Panc1 (cell line): ENCODE measurements around the gene NPTXR. TPM values are rescaled to one million over a fixed set of nuclear protein-coding genes. Genes with fewer than 3 reads are reported as not detected.

ENCODE experiments used
- ATAC-seq: fragments of 200-7000 bp; cut with Tn5 transposase; 2 replicates; pipeline ENCODE4 v1.9.1; 2020; ENCODE audit warnings: mild to moderate bottlenecking, moderate library complexity
- BruUV-seq: library from RNA; stranded (reverse); fragments of 400-500 nt; replicated peaks from 2 replicates; lab custom pipeline; 2021; lab: Mats Ljungman, UMichigan
- CTCF ChIA-PET: fragments of 300-600 bp; sonication (Branson Sonifier 250); formaldehyde crosslinking; loops from one replicate; lab custom pipeline; 2022; ENCODE audit warnings: antibody characterized with exemption; lab: Charles Lee
- POLR2A ChIA-PET: fragments of 300-600 bp; sonication (Branson Sonifier 250); formaldehyde crosslinking; loops from one replicate; lab custom pipeline; 2022; ENCODE audit warnings: antibody characterized with exemption; lab: Charles Lee
- DNase-seq: peaks from one replicate; pipeline ENCODE4 v3.0.0-alpha.2; 2010; ENCODE audit warnings: low read depth, low spot score
- H3K27ac ChIP-seq: 2 replicates; pipeline ENCODE4 v1.5.1; 2011; ENCODE audit warnings: mild to moderate bottlenecking, low read length, inconsistent platforms
- H3K27me3 ChIP-seq: fragments of 200-500 bp; sonication (Bioruptor generic); 2 replicates; pipeline ENCODE4 v1.6.0; 2014; ENCODE audit warnings: low read length, inconsistent platforms; ENCODE audit not compliant: control insufficient read depth, insufficient read depth
- H3K36me3 ChIP-seq: fragments of 200-500 bp; sonication (Bioruptor generic); 2 replicates; pipeline ENCODE4 v1.5.1; 2014; ENCODE audit warnings: inconsistent platforms, mild to moderate bottlenecking, low read length, moderate library complexity; ENCODE audit not compliant: control insufficient read depth, insufficient read depth
- H3K4me1 ChIP-seq: 2 replicates; pipeline ENCODE4 v1.5.1; 2011; ENCODE audit warnings: inconsistent platforms, mild to moderate bottlenecking, low read length, moderate library complexity; ENCODE audit not compliant: control insufficient read depth, insufficient read depth
- H3K4me3 ChIP-seq, 2 experiments: 2 replicates each; pipeline ENCODE4 v1.5.1; 2011 to 2012; ENCODE audit warnings: low read depth in 2 of 2, low read length in 2 of 2, mild to moderate bottlenecking in 2 of 2, inconsistent platforms in 1 of 2, moderate library complexity in 1 of 2
- H3K9me3 ChIP-seq: fragments of 200-500 bp; sonication (Bioruptor generic); 2 replicates; pipeline ENCODE4 v1.5.1; 2014; ENCODE audit warnings: low read depth, mild to moderate bottlenecking, inconsistent platforms, low read length, moderate library complexity; ENCODE audit not compliant: control insufficient read depth, insufficient read depth
- POLR2AphosphoS5 ChIP-seq: IDR thresholded peaks from 2 replicates; pipeline ENCODE4 v1.6.1; 2012; ENCODE audit warnings: mild to moderate bottlenecking, low read depth, low read length, moderate library complexity
- SIN3A ChIP-seq: IDR thresholded peaks from 2 replicates; pipeline ENCODE4 v1.6.1; 2012; ENCODE audit warnings: low read depth, mild to moderate bottlenecking, low read length, moderate library complexity, borderline replicate concordance; ENCODE audit not compliant: insufficient read depth
- TCF7L2 ChIP-seq: IDR thresholded peaks from 2 replicates; pipeline ENCODE4 v1.6.1; 2011; ENCODE audit warnings: mild to moderate bottlenecking, low read depth, low read length, inconsistent platforms
- in situ Hi-C: cut with HindIII; loops from 2 replicates; pipeline ENCODE4 v1.10.0; 2016; ENCODE audit warnings: low sequenced_read_pairs, low pct_unique_long_range_greater_than_20kb
- intact Hi-C: fragments of 100-400 bp; cut with micrococcal nuclease; formaldehyde crosslinking; loops from one replicate; pipeline ENCODE4 v1.10.0; 2022; ENCODE audit not compliant: unreplicated experiment
- total RNA-seq: library from RNA; stranded (reverse); gene quantifications from one replicate; pipeline ENCODE4 v1.2.1, GENCODE V29; 2021; ENCODE audit not compliant: unreplicated experiment
- TF ChIP-seq, protein P1 (sequence below), 2 experiments: IDR thresholded peaks; 2 replicates each; pipeline ENCODE4 v1.6.1; 2011 to 2012; ENCODE audit warnings: low read depth in 2 of 2, control low read depth in 1 of 2, low read length in 1 of 2, mild to moderate bottlenecking in 1 of 2, moderate library complexity in 1 of 2; ENCODE audit not compliant: insufficient read depth in 1 of 2
- TF ChIP-seq, protein P2 (sequence below): fragments of 450-650 bp; IDR thresholded peaks from 2 replicates; pipeline ENCODE4 v1.5.1; 2017; ENCODE audit warnings: mild to moderate bottlenecking

NPTXR gene
- total RNA-seq, 1 experiment from 2014 or later: 32.6 TPM

GRCh38 chr22:38850941-38851849 lies 7.4 kb upstream of the NPTXR start:
- DNase-seq: no peak
- intact Hi-C loops: no loop called here

DNA sequence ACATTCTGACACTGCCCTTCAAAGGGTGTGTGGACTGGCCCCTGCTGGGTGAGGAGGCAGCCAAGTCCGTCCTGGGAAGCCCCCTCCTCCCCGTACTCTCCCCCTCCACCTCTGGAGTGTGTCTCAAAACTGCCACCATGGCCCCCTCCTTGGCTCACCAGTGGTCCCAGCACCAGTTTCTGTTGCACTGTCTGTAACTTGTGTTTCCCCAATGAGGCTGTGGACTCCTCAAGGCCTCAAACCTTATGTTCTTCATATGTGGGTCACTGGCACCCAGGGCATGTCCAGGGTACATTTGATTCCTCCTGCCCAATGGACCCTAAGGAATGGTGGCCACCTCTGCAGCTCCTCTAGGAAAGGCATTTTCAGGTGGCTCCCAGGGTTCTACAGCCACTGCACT lies 6.6 kb upstream of the NPTXR start:
- Histone ChIP-seq H3K4me1 (peaks cover 7% of the 10 kb centered on the region; the same call in 1 of the 2 replicates), H3K27ac (no peak overlapping the region), H3K36me3 (no peaks in the 10 kb centered on the region), H3K4me3 (no peak overlapping the region), H3K9me3 (no peaks in the 10 kb centered on the region), H3K27me3 (no peaks in the 10 kb centered on the region)
- ATAC-seq: no peak
- DNase-seq: no peak
- CTCF ChIA-PET: no interaction called here
- in situ Hi-C loops (no loop called here), intact Hi-C loops (no loop called here)
- TF ChIP-seq POLR2AphosphoS5 (no peak), TCF7L2 (no peak), SIN3A (no peak)
- TF ChIP-seq, protein P1, sequence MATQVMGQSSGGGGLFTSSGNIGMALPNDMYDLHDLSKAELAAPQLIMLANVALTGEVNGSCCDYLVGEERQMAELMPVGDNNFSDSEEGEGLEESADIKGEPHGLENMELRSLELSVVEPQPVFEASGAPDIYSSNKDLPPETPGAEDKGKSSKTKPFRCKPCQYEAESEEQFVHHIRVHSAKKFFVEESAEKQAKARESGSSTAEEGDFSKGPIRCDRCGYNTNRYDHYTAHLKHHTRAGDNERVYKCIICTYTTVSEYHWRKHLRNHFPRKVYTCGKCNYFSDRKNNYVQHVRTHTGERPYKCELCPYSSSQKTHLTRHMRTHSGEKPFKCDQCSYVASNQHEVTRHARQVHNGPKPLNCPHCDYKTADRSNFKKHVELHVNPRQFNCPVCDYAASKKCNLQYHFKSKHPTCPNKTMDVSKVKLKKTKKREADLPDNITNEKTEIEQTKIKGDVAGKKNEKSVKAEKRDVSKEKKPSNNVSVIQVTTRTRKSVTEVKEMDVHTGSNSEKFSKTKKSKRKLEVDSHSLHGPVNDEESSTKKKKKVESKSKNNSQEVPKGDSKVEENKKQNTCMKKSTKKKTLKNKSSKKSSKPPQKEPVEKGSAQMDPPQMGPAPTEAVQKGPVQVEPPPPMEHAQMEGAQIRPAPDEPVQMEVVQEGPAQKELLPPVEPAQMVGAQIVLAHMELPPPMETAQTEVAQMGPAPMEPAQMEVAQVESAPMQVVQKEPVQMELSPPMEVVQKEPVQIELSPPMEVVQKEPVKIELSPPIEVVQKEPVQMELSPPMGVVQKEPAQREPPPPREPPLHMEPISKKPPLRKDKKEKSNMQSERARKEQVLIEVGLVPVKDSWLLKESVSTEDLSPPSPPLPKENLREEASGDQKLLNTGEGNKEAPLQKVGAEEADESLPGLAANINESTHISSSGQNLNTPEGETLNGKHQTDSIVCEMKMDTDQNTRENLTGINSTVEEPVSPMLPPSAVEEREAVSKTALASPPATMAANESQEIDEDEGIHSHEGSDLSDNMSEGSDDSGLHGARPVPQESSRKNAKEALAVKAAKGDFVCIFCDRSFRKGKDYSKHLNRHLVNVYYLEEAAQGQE (IDR thresholded peaks at IDR 0.05; ENCODE audit: insufficient read depth in 1 of 2, low read depth in 2 of 2, low read length in 1 of 2): no peak
- TF ChIP-seq, protein P2, sequence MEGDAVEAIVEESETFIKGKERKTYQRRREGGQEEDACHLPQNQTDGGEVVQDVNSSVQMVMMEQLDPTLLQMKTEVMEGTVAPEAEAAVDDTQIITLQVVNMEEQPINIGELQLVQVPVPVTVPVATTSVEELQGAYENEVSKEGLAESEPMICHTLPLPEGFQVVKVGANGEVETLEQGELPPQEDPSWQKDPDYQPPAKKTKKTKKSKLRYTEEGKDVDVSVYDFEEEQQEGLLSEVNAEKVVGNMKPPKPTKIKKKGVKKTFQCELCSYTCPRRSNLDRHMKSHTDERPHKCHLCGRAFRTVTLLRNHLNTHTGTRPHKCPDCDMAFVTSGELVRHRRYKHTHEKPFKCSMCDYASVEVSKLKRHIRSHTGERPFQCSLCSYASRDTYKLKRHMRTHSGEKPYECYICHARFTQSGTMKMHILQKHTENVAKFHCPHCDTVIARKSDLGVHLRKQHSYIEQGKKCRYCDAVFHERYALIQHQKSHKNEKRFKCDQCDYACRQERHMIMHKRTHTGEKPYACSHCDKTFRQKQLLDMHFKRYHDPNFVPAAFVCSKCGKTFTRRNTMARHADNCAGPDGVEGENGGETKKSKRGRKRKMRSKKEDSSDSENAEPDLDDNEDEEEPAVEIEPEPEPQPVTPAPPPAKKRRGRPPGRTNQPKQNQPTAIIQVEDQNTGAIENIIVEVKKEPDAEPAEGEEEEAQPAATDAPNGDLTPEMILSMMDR: no peak
- no TSS peak for BruUV-seq
- POLR2A ChIA-PET: no interaction called here

More at GRCh38 chr22:38850941-38851849, 7.4 kb upstream of the NPTXR start:
- Histone ChIP-seq H3K36me3 (no peaks in the 10 kb centered on the region), H3K9me3 (no peaks in the 10 kb centered on the region), H3K27ac (no peak overlapping the region), H3K27me3 (no peaks in the 10 kb centered on the region), H3K4me1 (peaks cover 7% of the 10 kb centered on the region; the same call in 1 of the 2 replicates), H3K4me3 (no peak overlapping the region)
- in situ Hi-C loops: no loop called here
- no TSS peak for BruUV-seq
- CTCF ChIA-PET: no interaction called here
- POLR2A ChIA-PET: no interaction called here
- ATAC-seq: no peak
- no peak for TF ChIP-seq TCF7L2
- TF ChIP-seq, protein P1 (IDR thresholded peaks at IDR 0.05; ENCODE audit: insufficient read depth in 1 of 2, low read depth in 2 of 2, low read length in 1 of 2): no peak
- TF ChIP-seq, protein P2: no peak
- TF ChIP-seq SIN3A: no peak
- no peak for TF ChIP-seq POLR2AphosphoS5
